ENCODE data around the gene NDUFV2. TPM values are rescaled to one million over a fixed set of nuclear protein-coding genes. Genes with fewer than 3 reads are reported as not detected.
A peak's percentile ranks its signal among the peaks of the same experiment; 100 is the strongest.

Gene NDUFV2
- polyA plus RNA-seq, 3 donors: 55.4 to 184 (median 162) TPM

GRCh38 chr18:9090578-9090977 is 11.9 kb upstream of the NDUFV2 start:
- Mint-ChIP-seq H3K4me3 (no peak overlapping the region), H3K27ac (peak overlapping the region in 2 of 7 donors; percentile 23 to 61), H3K9me3 (no peaks in the 10 kb centered on the region), H3K27me3 (ENCODE audit: low read depth in 3 of 3) (peaks cover 0 to 3% (median 0%) of the 10 kb centered on the region in 3 donors), H3K36me3 (no peaks in the 10 kb centered on the region), H3K4me1 (peaks cover 41% of the 10 kb centered on the region)
- no peak overlapping the region for H3K4me2 ChIP-seq (replicated peaks; ENCODE audit: extremely low read depth, low read length, poor library complexity, severe bottlenecking)
- no peaks in the 10 kb centered on the region for H3K27me3 ChIP-seq (ENCODE audit: control insufficient read depth in 2 of 2, insufficient read depth in 2 of 2, low read length in 2 of 2)
- DNase-seq: no peak
- no peak overlapping the region for H3K4me3 ChIP-seq (replicated peaks in 1 of 3; ENCODE audit: low read depth in 2 of 3, low read length in 3 of 3)
- H3K79me2 ChIP-seq (ENCODE audit: insufficient read depth, low read length): no peaks in the 10 kb centered on the region
- no peaks in the 10 kb centered on the region for H3K36me3 ChIP-seq (replicated peaks in 1 of 2; ENCODE audit: control insufficient read depth in 1 of 2, insufficient read depth in 2 of 2, low read length in 2 of 2)
- no peak for TF ChIP-seq CTCF (IDR thresholded peaks at IDR 0.05)
- intact Hi-C loops (cut with micrococcal nuclease): no loop called here
- no peak overlapping the region for H2AFZ ChIP-seq (ENCODE audit: insufficient read depth, low read depth, low read length, poor library complexity, severe bottlenecking)
- peaks cover 27 to 30% of the 10 kb centered on the region in 2 donors for H3K4me1 ChIP-seq (ENCODE audit: control insufficient read depth in 1 of 2, insufficient read depth in 2 of 2, low read length in 2 of 2)
- WGBS (ENCODE audit: insufficient coverage): 100% methylated on average over 5 of the region's 5 CpGs
- no peak overlapping the region for H3K9ac ChIP-seq (ENCODE audit: insufficient read depth, low read length, poor library complexity, severe bottlenecking)
- H3K27ac ChIP-seq (ENCODE audit: low read depth in 1 of 2, low read length in 2 of 2): no peak overlapping the region
- H3K9me3 ChIP-seq (replicated peaks in 1 of 2; ENCODE audit: control insufficient read depth in 1 of 2, insufficient read depth in 1 of 2, low read length in 2 of 2): no peaks in the 10 kb centered on the region
- no peaks in the 10 kb centered on the region for H4K20me1 ChIP-seq (ENCODE audit: insufficient read depth, low read length)

DNA sequence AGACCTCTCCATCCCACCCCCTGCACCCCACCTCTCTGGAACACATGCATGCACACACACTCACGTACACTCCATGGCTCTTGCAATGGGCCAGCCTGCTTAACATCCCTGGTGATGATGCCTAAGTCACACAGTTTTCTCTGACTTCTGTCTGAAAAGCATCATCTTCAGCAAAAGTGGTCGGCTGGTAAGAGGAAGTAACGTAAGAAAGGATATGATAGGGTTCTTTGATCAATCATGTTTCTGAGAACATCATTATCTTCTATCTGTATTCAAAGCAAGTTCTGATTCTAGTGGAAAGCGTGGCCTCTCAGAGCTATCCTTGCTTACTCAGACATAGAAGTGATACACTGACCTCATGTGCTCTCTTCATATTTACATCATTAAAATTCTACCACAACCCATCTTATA is 11.4 kb upstream of the NDUFV2 start:
- no peak for TF ChIP-seq CTCF (IDR thresholded peaks at IDR 0.05)
- Mint-ChIP-seq H3K27me3 (ENCODE audit: low read depth in 3 of 3) (peaks cover 0 to 3% (median 0%) of the 10 kb centered on the region in 3 donors), H3K9me3 (no peaks in the 10 kb centered on the region), H3K4me3 (no peak overlapping the region), H3K4me1 (peaks cover 46% of the 10 kb centered on the region), H3K27ac (peak overlapping the region in 2 of 7 donors; percentile 23 to 61), H3K36me3 (no peaks in the 10 kb centered on the region)
- peaks cover 32 to 35% of the 10 kb centered on the region in 2 donors for H3K4me1 ChIP-seq (ENCODE audit: control insufficient read depth in 1 of 2, insufficient read depth in 2 of 2, low read length in 2 of 2)
- DNase-seq: no peak
- H3K9ac ChIP-seq (ENCODE audit: insufficient read depth, low read length, poor library complexity, severe bottlenecking): no peak overlapping the region
- no peak overlapping the region for H3K4me3 ChIP-seq (replicated peaks in 1 of 3; ENCODE audit: low read depth in 2 of 3, low read length in 3 of 3)
- 100% methylated on average over 2 of the region's 4 CpGs for WGBS (ENCODE audit: insufficient coverage)
- intact Hi-C loops (cut with micrococcal nuclease): no loop called here
- H3K27ac ChIP-seq (ENCODE audit: low read depth in 1 of 2, low read length in 2 of 2): no peak overlapping the region
- H4K20me1 ChIP-seq (ENCODE audit: insufficient read depth, low read length): no peaks in the 10 kb centered on the region
- H3K9me3 ChIP-seq (replicated peaks in 1 of 2; ENCODE audit: control insufficient read depth in 1 of 2, insufficient read depth in 1 of 2, low read length in 2 of 2): no peaks in the 10 kb centered on the region
- no peak overlapping the region for H3K4me2 ChIP-seq (replicated peaks; ENCODE audit: extremely low read depth, low read length, poor library complexity, severe bottlenecking)
- H3K36me3 ChIP-seq (replicated peaks in 1 of 2; ENCODE audit: control insufficient read depth in 1 of 2, insufficient read depth in 2 of 2, low read length in 2 of 2): no peaks in the 10 kb centered on the region
- no peaks in the 10 kb centered on the region for H3K79me2 ChIP-seq (ENCODE audit: insufficient read depth, low read length)
- H2AFZ ChIP-seq (ENCODE audit: insufficient read depth, low read depth, low read length, poor library complexity, severe bottlenecking): no peak overlapping the region
- H3K27me3 ChIP-seq (ENCODE audit: control insufficient read depth in 2 of 2, insufficient read depth in 2 of 2, low read length in 2 of 2): no peaks in the 10 kb centered on the region
